H9 (cell line): ENCODE results near the gene RUNX1. TPM values are rescaled to one million over a fixed set of nuclear protein-coding genes. Genes with fewer than 3 reads are reported as not detected.

Source experiments
- DNase-seq: peaks from one replicate; pipeline ENCODE4 v3.0.0-alpha.2; 2017
- H2AFZ ChIP-seq: one replicate; pipeline ENCODE4 v1.6.1; 2013; ENCODE audit warnings: mild to moderate bottlenecking, low read length, control low read depth, moderate library complexity
- H2AK5ac ChIP-seq: 2 replicates; pipeline ENCODE4 v1.6.1; 2013; ENCODE audit warnings: low read length, control low read depth, mixed read lengths; ENCODE audit not compliant: insufficient read length
- H2BK120ac ChIP-seq: one replicate; pipeline ENCODE4 v1.6.1; 2013; ENCODE audit warnings: low read depth, mild to moderate bottlenecking, low read length, control low read depth, inconsistent platforms; ENCODE audit not compliant: poor library complexity, severe bottlenecking
- H2BK12ac ChIP-seq: 2 replicates; pipeline ENCODE4 v1.6.1; 2013; ENCODE audit warnings: low read length, control low read depth, mixed read lengths, low read depth; ENCODE audit not compliant: insufficient read length
- H2BK15ac ChIP-seq: 2 replicates; pipeline ENCODE4 v1.6.1; 2013; ENCODE audit warnings: low read depth, low read length, control low read depth
- H2BK20ac ChIP-seq: one replicate; pipeline ENCODE4 v1.6.1; 2013; ENCODE audit warnings: low read depth, mild to moderate bottlenecking, low read length, control low read depth, inconsistent platforms; ENCODE audit not compliant: poor library complexity, severe bottlenecking
- H2BK5ac ChIP-seq: 2 replicates; pipeline ENCODE4 v1.6.1; 2013; ENCODE audit warnings: low read length, control low read depth, mixed read lengths; ENCODE audit not compliant: insufficient read length
- H3K14ac ChIP-seq: 2 replicates; pipeline ENCODE4 v1.6.1; 2013; ENCODE audit warnings: low read length, control low read depth; ENCODE audit not compliant: insufficient read depth
- H3K18ac ChIP-seq: 2 replicates; pipeline ENCODE4 v1.6.1; 2013; ENCODE audit warnings: low read depth, mild to moderate bottlenecking, mixed read lengths, low read length, control low read depth; ENCODE audit not compliant: insufficient read length
- H3K23ac ChIP-seq: 2 replicates; pipeline ENCODE4 v1.6.1; 2013; ENCODE audit warnings: low read length, control low read depth, mixed read lengths, low read depth; ENCODE audit not compliant: insufficient read length
- H3K23me2 ChIP-seq: 2 replicates; pipeline ENCODE4 v1.6.1; 2013; ENCODE audit warnings: low read depth, mild to moderate bottlenecking, mixed read lengths, low read length, control low read depth; ENCODE audit not compliant: insufficient read length, poor library complexity, severe bottlenecking
- H3K27ac ChIP-seq: 2 replicates; pipeline ENCODE4 v1.5.1; 2013; ENCODE audit warnings: low read length, control low read depth, mixed read lengths, low read depth; ENCODE audit not compliant: insufficient read length
- H3K27me3 ChIP-seq: 2 replicates; pipeline ENCODE4 v1.6.1; 2013; ENCODE audit warnings: low read length, control low read depth, inconsistent platforms; ENCODE audit not compliant: insufficient read depth
- H3K4ac ChIP-seq: 2 replicates; pipeline ENCODE4 v1.6.1; 2013; ENCODE audit warnings: low read depth, mild to moderate bottlenecking, control low read depth, inconsistent platforms, low read length, moderate library complexity
- H3K4me1 ChIP-seq: 2 replicates; pipeline ENCODE4 v1.6.1; 2013; ENCODE audit warnings: low read length, control low read depth, inconsistent platforms; ENCODE audit not compliant: insufficient read depth
- H3K4me2 ChIP-seq: 2 replicates; pipeline ENCODE4 v1.6.1; 2013; ENCODE audit warnings: low read length, control low read depth, mixed read lengths; ENCODE audit not compliant: insufficient read length, insufficient read depth
- H3K56ac ChIP-seq: 2 replicates; pipeline ENCODE4 v1.6.1; 2013; ENCODE audit warnings: low read depth, mild to moderate bottlenecking, mixed read lengths, low read length, control low read depth; ENCODE audit not compliant: insufficient read length
- H3K79me1 ChIP-seq: 2 replicates; pipeline ENCODE4 v1.6.1; 2013; ENCODE audit warnings: low read depth, mild to moderate bottlenecking, moderate library complexity, low read length, control low read depth, inconsistent platforms; ENCODE audit not compliant: insufficient read depth, poor library complexity, severe bottlenecking
- H3K79me2 ChIP-seq: 2 replicates; pipeline ENCODE4 v1.6.1; 2013; ENCODE audit warnings: low read length, control low read depth, inconsistent platforms; ENCODE audit not compliant: insufficient read depth
- H3K9ac ChIP-seq: 2 replicates; pipeline ENCODE4 v1.6.1; 2013; ENCODE audit warnings: low read length, control low read depth, mixed read lengths; ENCODE audit not compliant: insufficient read length; ENCODE audit errors: extremely low read depth
- H3K9me3 ChIP-seq: one replicate; pipeline ENCODE4 v1.6.1; 2013; ENCODE audit warnings: low read depth, low read length, inconsistent platforms; ENCODE audit not compliant: control insufficient read depth
- H3T11ph ChIP-seq: one replicate; pipeline ENCODE4 v1.6.1; 2013; ENCODE audit warnings: mild to moderate bottlenecking, low read length, control low read depth, inconsistent platforms
- H4K20me1 ChIP-seq: one replicate; pipeline ENCODE4 v1.6.1; 2013; ENCODE audit not compliant: control insufficient read depth, insufficient read length, insufficient read depth
- H4K5ac ChIP-seq: 2 replicates; pipeline ENCODE4 v1.6.1; 2013; ENCODE audit warnings: low read depth, mild to moderate bottlenecking, mixed read lengths, low read length, control low read depth; ENCODE audit not compliant: insufficient read length
- H4K8ac ChIP-seq: replicated peaks from 2 replicates; pipeline ENCODE4 v1.6.1; 2013; ENCODE audit warnings: low read length, control low read depth, mixed read lengths, low read depth; ENCODE audit not compliant: insufficient read length
- H4K91ac ChIP-seq: 2 replicates; pipeline ENCODE4 v1.6.1; 2013; ENCODE audit warnings: low read depth, mild to moderate bottlenecking, moderate library complexity, mixed read lengths, low read length, control low read depth; ENCODE audit not compliant: insufficient read length
- H3K27ac Mint-ChIP-seq, 3 experiments: 2 replicates in 2 of 3; 3 replicates in 1 of 3; pipeline ENCODE4 v1.8.0; 2020 to 2021; ENCODE audit warnings: mixed read lengths in 3 of 3, mild to moderate bottlenecking in 1 of 3, moderate library complexity in 1 of 3
- H3K27me3 Mint-ChIP-seq: 2 replicates; pipeline ENCODE4 v1.8.0; 2021; ENCODE audit warnings: low read depth, mild to moderate bottlenecking, moderate library complexity, mixed read lengths
- H3K36me3 Mint-ChIP-seq, 3 experiments: 2 replicates in 2 of 3; 3 replicates in 1 of 3; pipeline ENCODE4 v1.8.0; 2020 to 2021; ENCODE audit warnings: low read depth in 3 of 3, mixed read lengths in 3 of 3; ENCODE audit not compliant: insufficient read depth in 1 of 3
- H3K4me1 Mint-ChIP-seq, 2 experiments: 2 replicates each; pipeline ENCODE4 v1.8.0; 2020; ENCODE audit warnings: mixed read lengths in 2 of 2
- H3K4me3 Mint-ChIP-seq, 2 experiments: 2 replicates in 1 of 2; 3 replicates in 1 of 2; pipeline ENCODE4 v1.8.0; 2020 to 2021; ENCODE audit warnings: mild to moderate bottlenecking in 2 of 2, mixed read lengths in 2 of 2, moderate library complexity in 1 of 2
- H3K9me3 Mint-ChIP-seq, 2 experiments: 2 replicates in 1 of 2; 3 replicates in 1 of 2; pipeline ENCODE4 v1.8.0; 2020; ENCODE audit warnings: mild to moderate bottlenecking in 2 of 2, mixed read lengths in 2 of 2, moderate library complexity in 1 of 2
- CTCF ChIP-seq: fragments of 200-600 bp; sonication (generic); conservative IDR thresholded peaks from 3 replicates; pipeline ENCODE4 v1.8.0; 2021; ENCODE audit warnings: antibody characterized with exemption, mild to moderate bottlenecking
- WGBS: extraction: QIAGEN DNeasy Blood & Tissue Kit; methylation state at CpG from one replicate; pipeline ENCODE4 v1.1.7; 2013; ENCODE audit warnings: missing lambda C conversion rate, low lambda C conversion rate, mixed read lengths; ENCODE audit not compliant: insufficient read length; ENCODE audit errors: extremely low coverage; 5-methylcytosine and 5-hydroxymethylcytosine counted together
- total RNA-seq: library from RNA; stranded (reverse); gene quantifications from 2 replicates; pipeline ENCODE4 v1.2.1, GENCODE V29; 2021

RUNX1 gene
- total RNA-seq, 1 experiment from 2014 or later = 0.72 TPM

DNA sequence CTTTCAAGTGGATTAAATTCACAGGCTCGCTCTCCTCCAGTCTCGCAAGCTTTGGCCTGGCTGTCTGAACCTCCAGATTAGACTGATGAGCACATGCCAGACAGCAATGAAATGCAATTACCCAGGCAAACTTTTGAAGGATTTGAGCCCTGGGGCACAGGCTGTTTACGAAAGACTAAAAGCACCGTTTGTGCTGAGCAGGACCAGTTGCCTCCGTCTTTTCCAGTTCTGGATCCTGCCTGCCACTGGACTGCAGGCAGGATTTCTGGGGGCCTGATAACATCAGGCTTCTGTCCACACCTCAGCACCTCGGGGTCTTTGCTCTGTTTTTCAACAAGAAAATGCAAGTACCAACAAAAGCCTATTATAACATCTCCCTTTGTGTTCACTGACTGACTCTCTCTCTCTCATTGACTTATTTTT, 234.6 kb downstream of the RUNX1 start:
- Histone ChIP-seq H3K18ac (no peak overlapping the region), H2AK5ac (no peak overlapping the region), H3K4me2 (no peak overlapping the region), H2BK5ac (no peak overlapping the region), H3K9ac (no peak overlapping the region), H3K14ac (no peak overlapping the region), H2BK15ac (no peak overlapping the region), H3K4ac (no peak overlapping the region), H2BK120ac (no peak overlapping the region), H3T11ph (no peak overlapping the region), H4K5ac (no peak overlapping the region), H2AFZ (no peak overlapping the region), H4K91ac (no peak overlapping the region), H3K79me1 (no peaks in the 10 kb centered on the region), H3K23me2 (no peaks in the 10 kb centered on the region), H3K27me3 (no peaks in the 10 kb centered on the region), H4K8ac (no peak overlapping the region), H3K4me1 (no peaks in the 10 kb centered on the region), H2BK20ac (no peak overlapping the region), H2BK12ac (no peak overlapping the region), H3K9me3 (no peaks in the 10 kb centered on the region), H3K56ac (no peak overlapping the region), H4K20me1 (no peaks in the 10 kb centered on the region), H3K79me2 (no peaks in the 10 kb centered on the region), H3K27ac (no peak overlapping the region), H3K23ac (no peak overlapping the region)
- no peak for TF ChIP-seq CTCF
- H3K27ac Mint-ChIP-seq = no peak overlapping the region
- peaks cover 24 to 34% of the 10 kb centered on the region in 2 experiments for H3K4me1 Mint-ChIP-seq
- H3K4me3 Mint-ChIP-seq = no peak overlapping the region
- no CpG with 5 or more reads among the region's 6 CpGs for WGBS
- no peak for DNase-seq
- no peaks in the 10 kb centered on the region for H3K36me3 Mint-ChIP-seq
- H3K9me3 Mint-ChIP-seq = no peaks in the 10 kb centered on the region; a peak in 2 of 5 replicates
- H3K27me3 Mint-ChIP-seq = peaks cover 34% of the 10 kb centered on the region
